Measurements from ENCODE around the gene SLC9A1.
A peak's percentile ranks its signal among the peaks of the same experiment; 100 is the strongest.

SLC9A1 gene

GRCh38 chr1:27150183-27150582 lies 4.7 kb downstream of the SLC9A1 start:
- DNase-seq = no peak

GRCh38 chr1:27149762-27150113 lies 5.2 kb downstream of the SLC9A1 start:
- no peak for DNase-seq

GRCh38 chr1:27149084-27149761 lies 5.7 kb downstream of the SLC9A1 start:
- no peak for DNase-seq

GRCh38 chr1:27148591-27148990 lies 6.3 kb downstream of the SLC9A1 start:
- no peak for DNase-seq

- no peak for DNase-seq
Measured at GRCh38 chr1:27147842-27148518, 6.9 kb downstream of the SLC9A1 start.

GRCh38 chr1:27145934-27146354 lies 9.0 kb downstream of the SLC9A1 start:
- no peak for DNase-seq

- no peak for DNase-seq
Measured at GRCh38 chr1:27144920-27145661, 9.8 kb downstream of the SLC9A1 start.

- DNase-seq = no peak
Measured at GRCh38 chr1:27144049-27144748, 10.7 kb downstream of the SLC9A1 start.

- DNase-seq = no peak
Measured at GRCh38 chr1:27143401-27143800, 11.5 kb downstream of the SLC9A1 start.

- no peak for DNase-seq
Measured at GRCh38 chr1:27142464-27142863, 12.5 kb downstream of the SLC9A1 start.

- DNase-seq = no peak
Measured at GRCh38 chr1:27141266-27142003, 13.5 kb downstream of the SLC9A1 start.

GRCh38 chr1:27139980-27140379 lies 14.9 kb downstream of the SLC9A1 start:
- DNase-seq = no peak

- no peak for DNase-seq
Measured at GRCh38 chr1:27138927-27139326, 16.0 kb downstream of the SLC9A1 start.

- no peak for DNase-seq
Measured at GRCh38 chr1:27138368-27138767, 16.6 kb downstream of the SLC9A1 start.

- no peak for DNase-seq
Measured at GRCh38 chr1:27137544-27138075, 17.3 kb downstream of the SLC9A1 start.

GRCh38 chr1:27136998-27137542 lies 17.9 kb downstream of the SLC9A1 start:
- peak; percentile 35 to 93 (median 64) for DNase-seq

- peak in 2 of 5 experiments; percentile 12 to 49 for DNase-seq
Measured at GRCh38 chr1:27136236-27136551, 18.7 kb downstream of the SLC9A1 start.

GRCh38 chr1:27135541-27136235 lies 19.2 kb downstream of the SLC9A1 start:
- DNase-seq = no peak

- no peak for DNase-seq
Measured at GRCh38 chr1:27133991-27134390, 20.9 kb downstream of the SLC9A1 start.

GRCh38 chr1:27133158-27133557 lies 21.8 kb downstream of the SLC9A1 start:
- no peak for DNase-seq

- DNase-seq = no peak
Measured at GRCh38 chr1:27132624-27133023, 22.3 kb downstream of the SLC9A1 start.

All from T-helper 2 cell (primary cell).